PC-3 (cell line): ENCODE measurements around the gene CAVIN3.

Source experiments
- CTCF ChIP-seq: fragments of 300-600 bp; sonication (generic); conservative IDR thresholded peaks from 2 replicates; pipeline ENCODE4 v1.5.1; 2017; ENCODE audit warnings: antibody characterized with exemption, low read depth, mild to moderate bottlenecking, low read length
- EZH2 ChIP-seq: fragments of 300-600 bp; sonication (generic); IDR thresholded peaks from one replicate; pipeline ENCODE4 v1.6.1; 2017; ENCODE audit warnings: antibody characterized with exemption, mild to moderate bottlenecking, low read length; ENCODE audit not compliant: unreplicated experiment

GRCh38 chr11:6362873-6363678, 42.8 kb upstream of the CAVIN3 start:
- peak; percentile 87 for TF ChIP-seq CTCF
- no peak for TF ChIP-seq EZH2
